Osteocyte (in vitro differentiated cells): ENCODE results near the gene GHR. TPM values are rescaled to one million over a fixed set of nuclear protein-coding genes. Genes with fewer than 3 reads are reported as not detected.

Experiments used
- DNase-seq: peaks from one replicate; pipeline ENCODE4 v3.0.0; 2021; ENCODE audit warnings: mixed read lengths; ENCODE audit not compliant: unreplicated experiment; ENCODE audit errors: extremely low spot score
- H3K27ac Mint-ChIP-seq: one replicate; pipeline ENCODE4 v1.8.0; 2021; ENCODE audit warnings: mild to moderate bottlenecking, mixed read lengths; ENCODE audit not compliant: unreplicated experiment
- H3K27me3 Mint-ChIP-seq: one replicate; pipeline ENCODE4 v1.8.0; 2021; ENCODE audit warnings: mixed read lengths; ENCODE audit not compliant: unreplicated experiment
- H3K36me3 Mint-ChIP-seq: one replicate; pipeline ENCODE4 v1.8.0; 2021; ENCODE audit warnings: mixed read lengths; ENCODE audit not compliant: unreplicated experiment
- H3K4me1 Mint-ChIP-seq: one replicate; pipeline ENCODE4 v1.8.0; 2021; ENCODE audit warnings: mixed read lengths; ENCODE audit not compliant: unreplicated experiment
- H3K4me3 Mint-ChIP-seq: one replicate; pipeline ENCODE4 v1.8.0; 2021; ENCODE audit warnings: mild to moderate bottlenecking, moderate library complexity, mixed read lengths; ENCODE audit not compliant: unreplicated experiment
- H3K9me3 Mint-ChIP-seq: one replicate; pipeline ENCODE4 v1.8.0; 2021; ENCODE audit warnings: mixed read lengths; ENCODE audit not compliant: unreplicated experiment
- CTCF ChIP-seq: fragments of 200-600 bp; sonication (generic); IDR thresholded peaks from 2 replicates; pipeline ENCODE4 v1.5.0; 2021; ENCODE audit warnings: antibody characterized with exemption, mild to moderate bottlenecking, moderate library complexity
- long read RNA-seq: library from polyadenylated mRNA; unstranded; transcript quantifications from one replicate; pipeline ENCODE4 v2.0.0, GENCODE V29; 2021
- total RNA-seq: library from RNA; stranded (reverse); gene quantifications from 2 replicates; pipeline ENCODE4 v1.2.1, GENCODE V29; 2021

The GHR gene
- 2.3 and 2.7 TPM in 2 replicates for total RNA-seq
- long read RNA-seq, full-length matches to known transcripts, result 2 of 3 reads
- long read RNA-seq, partial matches to known transcripts, result 0 of 3 reads
- long read RNA-seq, other reads (novel, unspliced or antisense), result 1 of 3 reads

DNA sequence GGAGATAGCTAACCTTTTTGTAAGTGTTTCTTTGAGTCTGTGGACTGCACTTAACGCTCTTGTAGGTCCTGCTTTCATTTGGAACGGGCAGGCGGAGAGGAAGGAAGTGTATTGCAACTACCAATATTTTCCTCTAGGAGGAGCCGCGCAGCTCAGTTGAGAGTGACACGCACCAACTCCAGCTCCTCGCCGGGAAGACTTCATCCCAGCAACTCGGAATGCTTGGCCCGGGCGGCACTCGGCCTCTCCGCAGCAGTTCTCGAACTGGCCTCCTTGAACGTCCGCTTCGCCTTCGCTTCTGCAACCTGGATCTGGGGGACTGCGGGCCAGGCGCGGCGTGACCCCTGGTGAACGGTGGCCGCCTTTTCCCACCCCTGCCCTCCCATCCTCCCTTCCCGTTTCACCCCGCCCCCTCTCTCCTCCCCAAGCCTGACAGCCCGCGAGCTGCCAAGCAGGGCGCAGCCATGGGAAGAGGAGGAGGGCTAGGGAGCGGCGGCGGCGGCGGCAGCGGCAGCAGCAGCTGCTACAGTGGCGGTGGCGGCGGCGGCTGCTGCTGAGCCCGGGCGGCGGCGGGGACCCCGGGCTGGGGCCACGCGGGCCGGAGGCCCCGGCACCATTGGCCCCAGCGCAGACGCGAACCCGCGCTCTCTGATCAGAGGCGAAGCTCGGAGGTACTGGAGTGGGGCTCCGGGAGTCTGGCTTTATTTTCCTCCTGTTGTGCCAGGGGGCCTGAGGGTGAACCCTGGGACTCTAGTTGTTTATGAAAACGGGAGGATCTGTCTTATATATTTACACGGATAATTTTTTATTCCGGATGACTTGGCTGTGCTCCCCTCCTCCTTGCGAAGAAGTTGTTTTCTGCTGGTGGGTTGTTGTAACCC lies at the start of gene GHR:
Gene GHR, plus strand, starts transcription at position 155 of the 881 bp plus-strand sequence. CDS start 142,436 bp downstream, outside the sequence.
- TF ChIP-seq CTCF, result peak; percentile 86
- H3K9me3 Mint-ChIP-seq, result no peaks in the 10 kb centered on the region
- no peak within 1 kb of the TSS for H3K4me3 Mint-ChIP-seq
- DNase-seq, result peak; percentile 91
- H3K36me3 Mint-ChIP-seq, result no peaks in the 10 kb centered on the region
- H3K4me1 Mint-ChIP-seq, result no peaks in the 10 kb centered on the region
- no peak within 1 kb of the TSS for H3K27ac Mint-ChIP-seq
- peaks cover 5% of the 10 kb centered on the region for H3K27me3 Mint-ChIP-seq

GRCh38 chr5:42374679-42375273 lies 48.5 kb upstream of the GHR start:
- no peaks in the 10 kb centered on the region for H3K4me1 Mint-ChIP-seq
- no peaks in the 10 kb centered on the region for H3K36me3 Mint-ChIP-seq
- no peak overlapping the region for H3K4me3 Mint-ChIP-seq
- no peak for TF ChIP-seq CTCF
- H3K27ac Mint-ChIP-seq, result no peak overlapping the region
- no peak for DNase-seq
- H3K9me3 Mint-ChIP-seq, result no peaks in the 10 kb centered on the region
- H3K27me3 Mint-ChIP-seq, result no peaks in the 10 kb centered on the region

GRCh38 chr5:42377496-42377895 lies 45.7 kb upstream of the GHR start:
- no peak overlapping the region for H3K4me3 Mint-ChIP-seq
- no peak overlapping the region for H3K27ac Mint-ChIP-seq

GRCh38 chr5:42381973-42382372 lies 41.3 kb upstream of the GHR start:
- no peak for DNase-seq
- no peak for TF ChIP-seq CTCF
- Mint-ChIP-seq H3K27me3 (no peaks in the 10 kb centered on the region), H3K36me3 (no peaks in the 10 kb centered on the region), H3K4me3 (no peak overlapping the region), H3K9me3 (peaks cover 6% of the 10 kb centered on the region), H3K27ac (no peak overlapping the region), H3K4me1 (no peaks in the 10 kb centered on the region)

More at GRCh38 chr5:42377496-42377895, 45.7 kb upstream of the GHR start:
- Mint-ChIP-seq H3K27me3 (no peaks in the 10 kb centered on the region), H3K9me3 (no peaks in the 10 kb centered on the region), H3K36me3 (no peaks in the 10 kb centered on the region), H3K4me1 (no peaks in the 10 kb centered on the region)
- TF ChIP-seq CTCF, result no peak
- DNase-seq, result no peak

DNA sequence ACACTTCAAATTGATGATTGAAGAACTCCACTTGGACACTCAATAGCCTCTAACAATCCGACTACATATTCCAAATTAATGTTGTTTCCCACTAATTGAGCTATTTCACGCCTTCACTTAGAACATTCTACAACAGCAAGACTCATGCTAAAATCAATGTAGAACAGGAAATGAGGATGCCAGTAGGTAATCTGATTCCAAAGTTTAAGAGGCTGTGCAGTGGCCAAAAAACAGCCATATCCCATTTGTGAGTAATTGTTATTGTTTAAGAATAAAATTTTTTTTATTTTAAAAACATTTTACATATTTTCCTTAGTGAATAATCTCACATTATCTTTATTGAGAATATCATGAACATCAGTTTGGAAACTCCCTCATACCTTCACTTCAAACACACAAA lies 35.7 kb upstream of the GHR start:
- peaks cover 10% of the 10 kb centered on the region for H3K9me3 Mint-ChIP-seq
- DNase-seq, result no peak
- no peak overlapping the region for H3K27ac Mint-ChIP-seq
- no peak overlapping the region for H3K4me3 Mint-ChIP-seq
- no peak for TF ChIP-seq CTCF
- no peaks in the 10 kb centered on the region for H3K27me3 Mint-ChIP-seq
- H3K36me3 Mint-ChIP-seq, result no peaks in the 10 kb centered on the region
- no peaks in the 10 kb centered on the region for H3K4me1 Mint-ChIP-seq
